GM18502 (cell line): ENCODE measurements around the gene PAWR.
"Not testable (repeated sequence)": the region's sequence is repeated elsewhere in the genome, so short reads cannot be mapped to it uniquely, and the experiment has no call there.

Source experiments
- ATAC-seq: cut with Tn5 transposase; IDR thresholded peaks from one replicate; pipeline ENCODE4 v1.9.1; 2021; ENCODE audit warnings: mild to moderate bottlenecking; ENCODE audit not compliant: unreplicated experiment, poor library complexity

PAWR gene

GRCh38 chr12:79687711-79688260, 3.0 kb downstream of the PAWR start:
- no peak for ATAC-seq

GRCh38 chr12:79686171-79686570, 4.6 kb downstream of the PAWR start:
- no peak for ATAC-seq

- ATAC-seq: no peak
Observed at GRCh38 chr12:79685068-79685467, 5.7 kb downstream of the PAWR start.

GRCh38 chr12:79684338-79684737, 6.4 kb downstream of the PAWR start:
- ATAC-seq: not testable (repeated sequence)

GRCh38 chr12:79682593-79682992, 8.2 kb downstream of the PAWR start:
- no peak for ATAC-seq

GRCh38 chr12:79681008-79681590, 9.7 kb downstream of the PAWR start:
- no peak for ATAC-seq

- no peak for ATAC-seq
Observed at GRCh38 chr12:79680051-79680450, 10.7 kb downstream of the PAWR start.

- ATAC-seq: no peak
Observed at GRCh38 chr12:79678306-79678705, 12.5 kb downstream of the PAWR start.

- no peak for ATAC-seq
Observed at GRCh38 chr12:79677672-79678071, 13.1 kb downstream of the PAWR start.

- no peak for ATAC-seq
Observed at GRCh38 chr12:79676579-79676978, 14.2 kb downstream of the PAWR start.

- ATAC-seq: peak; percentile 58
Observed at GRCh38 chr12:79674629-79675028, 16.1 kb downstream of the PAWR start.

- ATAC-seq: no peak
Observed at GRCh38 chr12:79673354-79673753, 17.4 kb downstream of the PAWR start.

GRCh38 chr12:79668113-79668512, 22.7 kb downstream of the PAWR start:
- no peak for ATAC-seq

GRCh38 chr12:79665212-79665887, 25.4 kb downstream of the PAWR start:
- no peak for ATAC-seq

- ATAC-seq: no peak
Observed at GRCh38 chr12:79664518-79664917, 26.2 kb downstream of the PAWR start.

GRCh38 chr12:79662046-79662811, 28.5 kb downstream of the PAWR start:
- no peak for ATAC-seq

GRCh38 chr12:79661629-79662028, 29.1 kb downstream of the PAWR start:
- ATAC-seq: no peak

GRCh38 chr12:79659961-79660431, 30.8 kb downstream of the PAWR start:
- ATAC-seq: no peak

- no peak for ATAC-seq
Observed at GRCh38 chr12:79658221-79658620, 32.5 kb downstream of the PAWR start.

- no peak for ATAC-seq
Observed at GRCh38 chr12:79657136-79657535, 33.6 kb downstream of the PAWR start.

- no peak for ATAC-seq
Observed at GRCh38 chr12:79655036-79655435, 35.7 kb downstream of the PAWR start.
